Measurements from ENCODE around the gene CYP26B1. TPM values are rescaled to one million over a fixed set of nuclear protein-coding genes. Genes with fewer than 3 reads are reported as not detected.

The CYP26B1 gene
- total and polyA plus RNA-seq, 2 donors from 2014 or later: 2.5 to 3.1 TPM

GRCh38 chr2:72083751-72084583 lies 63.7 kb downstream of the CYP26B1 start:
- Histone ChIP-seq H3K36me3 (ENCODE audit: control insufficient read depth in 2 of 3, insufficient read depth in 3 of 3, low read length in 3 of 3) (no peaks in the 10 kb centered on the region), H3K27ac (ENCODE audit: low read depth in 2 of 2, low read length in 2 of 2) (no peak overlapping the region), H3K4me1 (ENCODE audit: control insufficient read depth in 2 of 3, insufficient read depth in 2 of 3, low read depth in 1 of 3, low read length in 3 of 3) (no peaks in the 10 kb centered on the region), H3K9me3 (ENCODE audit: control insufficient read depth in 2 of 3, insufficient read depth in 1 of 3, low read length in 3 of 3) (no peaks in the 10 kb centered on the region), H3K9ac (ENCODE audit: low read length in 3 of 3) (no peak overlapping the region), H3K4me3 (ENCODE audit: low read length in 3 of 3) (no peak overlapping the region), H3K27me3 (ENCODE audit: control insufficient read depth, insufficient read depth, low read length) (no peaks in the 10 kb centered on the region)
- intact Hi-C loops (cut with DNase I): no loop called here
- DNase-seq: peak in 3 of 5 donors; percentile 8 to 14 (median 13)
- no peak for FAIRE-seq
- no peak for TF ChIP-seq CTCF (IDR thresholded peaks at IDR 0.05; ENCODE audit: borderline replicate concordance, extremely low read depth, insufficient read depth)

GRCh38 chr2:72082887-72083286 lies 64.8 kb downstream of the CYP26B1 start:
- H3K36me3 ChIP-seq (ENCODE audit: control insufficient read depth in 2 of 3, insufficient read depth in 3 of 3, low read length in 3 of 3): no peaks in the 10 kb centered on the region
- FAIRE-seq (no peak), DNase-seq (no peak)
- H3K4me1 ChIP-seq (ENCODE audit: control insufficient read depth in 2 of 3, insufficient read depth in 2 of 3, low read depth in 1 of 3, low read length in 3 of 3): no peaks in the 10 kb centered on the region
- H3K9ac ChIP-seq (ENCODE audit: low read length in 3 of 3): no peak overlapping the region
- intact Hi-C loops (cut with DNase I): no loop called here
- no peak overlapping the region for H3K27ac ChIP-seq (ENCODE audit: low read depth in 2 of 2, low read length in 2 of 2)
- H3K9me3 ChIP-seq (ENCODE audit: control insufficient read depth in 2 of 3, insufficient read depth in 1 of 3, low read length in 3 of 3): no peaks in the 10 kb centered on the region
- no peak for TF ChIP-seq CTCF (IDR thresholded peaks at IDR 0.05; ENCODE audit: borderline replicate concordance, extremely low read depth, insufficient read depth)
- no peak overlapping the region for H3K4me3 ChIP-seq (ENCODE audit: low read length in 3 of 3)
- no peaks in the 10 kb centered on the region for H3K27me3 ChIP-seq (ENCODE audit: control insufficient read depth, insufficient read depth, low read length)

GRCh38 chr2:72082021-72082601 lies 65.6 kb downstream of the CYP26B1 start:
- H3K9me3 ChIP-seq (ENCODE audit: control insufficient read depth in 2 of 3, insufficient read depth in 1 of 3, low read length in 3 of 3): no peaks in the 10 kb centered on the region
- H3K27me3 ChIP-seq (ENCODE audit: control insufficient read depth, insufficient read depth, low read length): no peaks in the 10 kb centered on the region
- no peak overlapping the region for H3K4me3 ChIP-seq (ENCODE audit: low read length in 3 of 3)
- H3K36me3 ChIP-seq (ENCODE audit: control insufficient read depth in 2 of 3, insufficient read depth in 3 of 3, low read length in 3 of 3): no peaks in the 10 kb centered on the region
- intact Hi-C loops (cut with DNase I): no loop called here
- no peak for TF ChIP-seq CTCF (IDR thresholded peaks at IDR 0.05; ENCODE audit: borderline replicate concordance, extremely low read depth, insufficient read depth)
- H3K9ac ChIP-seq (ENCODE audit: low read length in 3 of 3): no peak overlapping the region
- DNase-seq (no peak), FAIRE-seq (no peak)
- no peaks in the 10 kb centered on the region for H3K4me1 ChIP-seq (ENCODE audit: control insufficient read depth in 2 of 3, insufficient read depth in 2 of 3, low read depth in 1 of 3, low read length in 3 of 3)
- no peak overlapping the region for H3K27ac ChIP-seq (ENCODE audit: low read depth in 2 of 2, low read length in 2 of 2)

All from kidney (tissue), 14 donors.